Activated naive CD4-positive, alpha-beta T cell treated with anti-CD3 and anti-CD28 coated beads, Interleukin-2, amount 50 U/mL, for 24 hours (primary cell): ENCODE data around the gene BAIAP2.

Experiments
- H3K27ac Mint-ChIP-seq: one replicate; pipeline ENCODE4 v1.8.0; 2021; ENCODE audit warnings: mild to moderate bottlenecking, mixed read lengths
- H3K27me3 Mint-ChIP-seq: one replicate; pipeline ENCODE4 v1.8.0; 2021; ENCODE audit warnings: mixed read lengths
- H3K36me3 Mint-ChIP-seq: one replicate; pipeline ENCODE4 v1.8.0; 2021; ENCODE audit warnings: mixed read lengths
- H3K4me1 Mint-ChIP-seq: one replicate; pipeline ENCODE4 v1.8.0; 2021; ENCODE audit warnings: mixed read lengths
- H3K4me3 Mint-ChIP-seq: one replicate; pipeline ENCODE4 v1.8.0; 2021; ENCODE audit warnings: mild to moderate bottlenecking, mixed read lengths
- H3K9me3 Mint-ChIP-seq: one replicate; pipeline ENCODE4 v1.8.0; 2021; ENCODE audit warnings: mixed read lengths

The BAIAP2 gene

GRCh38 chr17:81128774-81129173, 93.8 kb downstream of the BAIAP2 start:
- Mint-ChIP-seq H3K36me3 (no peaks in the 10 kb centered on the region), H3K27me3 (no peaks in the 10 kb centered on the region), H3K9me3 (no peaks in the 10 kb centered on the region), H3K4me1 (no peaks in the 10 kb centered on the region), H3K4me3 (no peak overlapping the region), H3K27ac (no peak overlapping the region)

GRCh38 chr17:81129289-81129688, 94.3 kb downstream of the BAIAP2 start:
- no peak overlapping the region for H3K4me3 Mint-ChIP-seq
- no peaks in the 10 kb centered on the region for H3K4me1 Mint-ChIP-seq
- no peaks in the 10 kb centered on the region for H3K9me3 Mint-ChIP-seq
- no peak overlapping the region for H3K27ac Mint-ChIP-seq
- no peaks in the 10 kb centered on the region for H3K36me3 Mint-ChIP-seq
- H3K27me3 Mint-ChIP-seq: no peaks in the 10 kb centered on the region

- H3K27ac Mint-ChIP-seq: no peak overlapping the region
- H3K36me3 Mint-ChIP-seq: no peaks in the 10 kb centered on the region
- H3K4me3 Mint-ChIP-seq: no peak overlapping the region
- no peaks in the 10 kb centered on the region for H3K9me3 Mint-ChIP-seq
- H3K27me3 Mint-ChIP-seq: no peaks in the 10 kb centered on the region
- H3K4me1 Mint-ChIP-seq: no peaks in the 10 kb centered on the region
Measured at GRCh38 chr17:81129711-81130367, 94.9 kb downstream of the BAIAP2 start.

DNA sequence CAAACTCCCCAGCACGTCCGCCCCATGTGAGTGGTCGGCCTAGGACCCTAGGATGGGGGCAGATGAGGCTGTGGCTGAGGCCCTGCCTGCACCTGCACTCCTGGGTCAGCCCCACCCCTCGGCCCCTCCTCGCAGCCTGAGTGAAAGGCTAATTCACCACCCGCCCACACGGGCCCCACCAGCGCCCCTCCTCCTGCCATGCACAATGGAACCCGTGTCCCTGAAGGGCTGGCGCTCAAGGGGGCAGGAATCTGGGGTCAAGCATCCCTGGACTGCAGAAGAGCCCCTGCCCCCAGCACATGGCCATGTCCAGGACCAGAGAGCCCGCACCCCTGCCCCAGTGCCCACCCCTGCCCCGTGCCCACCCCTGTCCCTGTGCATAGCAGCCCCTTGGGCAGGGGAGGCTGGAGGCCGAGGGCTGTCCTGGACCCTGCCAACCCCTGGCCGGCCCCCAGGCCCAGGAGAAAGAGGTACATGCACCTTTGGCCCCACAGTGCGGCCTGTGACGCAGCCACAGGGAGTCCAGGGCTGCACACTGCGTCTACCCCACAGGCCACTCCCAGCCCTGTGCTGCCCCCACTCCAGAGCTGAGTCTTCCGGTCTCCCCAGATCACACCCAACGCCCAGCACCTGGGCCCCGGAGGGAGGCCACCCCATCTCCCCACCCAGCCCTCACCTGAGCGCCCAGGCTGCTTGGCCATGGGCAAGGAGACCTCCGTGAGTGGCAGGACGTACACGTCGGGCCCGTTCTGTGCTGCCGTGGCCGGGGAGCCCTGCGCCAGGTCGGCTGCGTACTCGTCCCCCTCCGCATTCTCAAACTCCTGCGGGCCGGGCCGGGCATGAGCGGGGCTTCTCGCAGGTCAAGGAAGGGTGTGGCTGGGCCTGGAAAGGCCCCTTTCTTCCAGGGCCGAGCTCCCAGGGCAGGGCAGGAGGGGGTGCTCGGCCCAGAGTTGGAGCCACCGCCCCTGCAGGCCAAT, 95.7 kb downstream of the BAIAP2 start:
- no peak overlapping the region for H3K27ac Mint-ChIP-seq
- no peaks in the 10 kb centered on the region for H3K36me3 Mint-ChIP-seq
- no peaks in the 10 kb centered on the region for H3K4me1 Mint-ChIP-seq
- no peaks in the 10 kb centered on the region for H3K27me3 Mint-ChIP-seq
- no peak overlapping the region for H3K4me3 Mint-ChIP-seq
- no peaks in the 10 kb centered on the region for H3K9me3 Mint-ChIP-seq

GRCh38 chr17:81131486-81132196, 96.7 kb downstream of the BAIAP2 start:
- no peaks in the 10 kb centered on the region for H3K36me3 Mint-ChIP-seq
- no peaks in the 10 kb centered on the region for H3K9me3 Mint-ChIP-seq
- H3K4me1 Mint-ChIP-seq: no peaks in the 10 kb centered on the region
- no peak overlapping the region for H3K4me3 Mint-ChIP-seq
- no peak overlapping the region for H3K27ac Mint-ChIP-seq
- H3K27me3 Mint-ChIP-seq: no peaks in the 10 kb centered on the region

DNA sequence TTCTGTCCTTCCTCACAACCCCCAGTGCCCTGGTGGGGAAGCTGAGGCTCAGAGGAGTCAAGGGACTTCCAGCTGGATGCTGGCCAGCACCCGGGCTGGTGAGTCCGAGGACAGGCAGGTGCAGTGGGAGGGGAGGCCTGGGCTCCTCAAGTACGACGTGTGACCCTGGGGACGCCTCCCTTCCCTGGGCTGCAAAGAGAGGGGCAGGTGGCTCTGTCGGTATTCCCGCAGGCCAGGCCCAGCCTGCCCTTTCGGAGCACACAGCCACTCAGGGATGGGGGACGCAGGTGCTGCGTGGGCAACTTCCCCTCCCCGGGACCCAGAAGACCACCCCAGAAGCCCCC, 97.2 kb downstream of the BAIAP2 start:
- no peaks in the 10 kb centered on the region for H3K9me3 Mint-ChIP-seq
- no peaks in the 10 kb centered on the region for H3K4me1 Mint-ChIP-seq
- no peak overlapping the region for H3K27ac Mint-ChIP-seq
- no peak overlapping the region for H3K4me3 Mint-ChIP-seq
- H3K27me3 Mint-ChIP-seq: no peaks in the 10 kb centered on the region
- H3K36me3 Mint-ChIP-seq: no peaks in the 10 kb centered on the region

DNA sequence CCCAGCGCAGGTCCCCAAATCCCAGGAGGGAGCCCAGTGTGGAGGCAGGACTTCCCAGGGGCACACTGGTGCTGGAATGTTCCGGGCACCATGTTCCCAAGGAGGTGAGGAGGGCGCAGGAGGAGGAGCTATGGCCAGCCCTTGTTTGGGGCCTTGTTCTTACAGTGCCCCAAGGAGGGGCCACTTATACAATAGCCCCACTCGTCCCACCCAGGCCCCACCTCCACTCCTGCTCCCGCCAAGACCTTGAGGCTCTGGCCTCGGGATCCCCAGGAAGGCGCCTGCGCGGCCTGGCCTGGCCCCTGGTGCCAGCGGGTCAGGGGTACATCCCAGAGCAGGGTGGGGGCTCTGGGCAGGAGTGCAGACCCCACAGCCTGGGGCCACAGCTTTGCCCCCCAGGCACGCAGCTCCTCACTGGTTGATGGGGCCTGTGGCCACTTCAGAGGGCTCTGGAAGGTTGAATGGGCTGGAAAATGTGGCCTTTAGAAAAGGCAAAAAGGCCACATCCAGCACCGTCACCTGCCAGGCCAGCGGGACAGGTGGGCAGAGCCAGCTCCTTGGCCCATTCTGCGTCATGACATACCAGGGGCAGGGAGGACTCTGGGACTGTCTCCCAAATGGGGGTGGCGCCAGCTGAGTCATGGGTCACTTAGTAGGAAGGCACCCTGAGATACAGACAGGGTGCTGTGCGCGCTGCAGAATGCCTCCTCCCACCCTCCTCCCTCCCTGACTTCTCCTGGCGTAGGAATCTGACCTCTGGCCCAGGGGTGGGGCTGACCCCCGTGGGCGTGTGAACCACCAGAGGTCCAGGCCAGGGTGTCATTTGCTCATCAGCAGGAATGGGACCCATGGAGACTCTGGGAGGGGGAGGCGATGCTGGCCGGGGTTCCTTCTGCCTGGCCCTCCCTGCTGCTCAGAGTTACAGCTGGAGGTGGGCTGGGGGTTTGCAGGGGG, 98.1 kb downstream of the BAIAP2 start:
- Mint-ChIP-seq H3K27ac (no peak overlapping the region), H3K27me3 (no peaks in the 10 kb centered on the region), H3K9me3 (no peaks in the 10 kb centered on the region), H3K4me3 (no peak overlapping the region), H3K4me1 (no peaks in the 10 kb centered on the region), H3K36me3 (no peaks in the 10 kb centered on the region)

DNA sequence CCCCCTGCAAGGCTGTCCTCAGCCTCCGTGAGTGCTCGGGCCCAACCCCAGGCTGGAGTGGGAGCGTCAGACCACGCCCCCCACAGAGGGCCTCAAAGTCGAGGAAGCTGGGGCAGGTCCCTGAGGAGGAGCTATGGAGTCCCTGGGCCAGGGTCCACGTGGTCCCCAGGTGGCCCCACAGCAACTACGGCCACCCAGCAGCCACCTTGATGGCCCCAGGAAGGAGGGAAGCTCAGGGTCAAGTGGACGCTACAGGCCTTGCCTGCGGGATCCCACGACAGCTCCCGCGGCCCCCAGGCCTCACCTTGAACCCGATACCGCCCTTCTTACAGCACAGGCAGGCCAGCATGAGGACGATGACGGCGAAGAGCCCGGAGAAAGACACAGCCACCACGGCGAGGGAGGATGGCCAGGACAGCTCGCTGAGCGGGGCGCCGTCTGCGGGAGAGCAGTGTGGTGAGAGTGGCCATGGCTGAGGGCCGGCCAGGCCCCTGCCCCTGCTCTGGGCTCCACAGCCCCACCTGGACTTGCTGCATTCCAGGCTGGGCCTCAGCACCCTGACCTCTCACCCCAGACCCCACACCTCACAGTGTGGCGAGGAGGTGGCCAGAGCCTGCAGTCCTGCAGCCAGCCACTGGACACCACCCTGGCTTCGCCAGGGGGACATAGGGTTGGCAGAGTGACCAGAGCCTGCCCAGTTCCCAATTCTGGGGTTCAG, 99.3 kb downstream of the BAIAP2 start:
- no peaks in the 10 kb centered on the region for H3K9me3 Mint-ChIP-seq
- no peak overlapping the region for H3K4me3 Mint-ChIP-seq
- no peak overlapping the region for H3K27ac Mint-ChIP-seq
- no peaks in the 10 kb centered on the region for H3K4me1 Mint-ChIP-seq
- no peaks in the 10 kb centered on the region for H3K27me3 Mint-ChIP-seq
- no peaks in the 10 kb centered on the region for H3K36me3 Mint-ChIP-seq

DNA sequence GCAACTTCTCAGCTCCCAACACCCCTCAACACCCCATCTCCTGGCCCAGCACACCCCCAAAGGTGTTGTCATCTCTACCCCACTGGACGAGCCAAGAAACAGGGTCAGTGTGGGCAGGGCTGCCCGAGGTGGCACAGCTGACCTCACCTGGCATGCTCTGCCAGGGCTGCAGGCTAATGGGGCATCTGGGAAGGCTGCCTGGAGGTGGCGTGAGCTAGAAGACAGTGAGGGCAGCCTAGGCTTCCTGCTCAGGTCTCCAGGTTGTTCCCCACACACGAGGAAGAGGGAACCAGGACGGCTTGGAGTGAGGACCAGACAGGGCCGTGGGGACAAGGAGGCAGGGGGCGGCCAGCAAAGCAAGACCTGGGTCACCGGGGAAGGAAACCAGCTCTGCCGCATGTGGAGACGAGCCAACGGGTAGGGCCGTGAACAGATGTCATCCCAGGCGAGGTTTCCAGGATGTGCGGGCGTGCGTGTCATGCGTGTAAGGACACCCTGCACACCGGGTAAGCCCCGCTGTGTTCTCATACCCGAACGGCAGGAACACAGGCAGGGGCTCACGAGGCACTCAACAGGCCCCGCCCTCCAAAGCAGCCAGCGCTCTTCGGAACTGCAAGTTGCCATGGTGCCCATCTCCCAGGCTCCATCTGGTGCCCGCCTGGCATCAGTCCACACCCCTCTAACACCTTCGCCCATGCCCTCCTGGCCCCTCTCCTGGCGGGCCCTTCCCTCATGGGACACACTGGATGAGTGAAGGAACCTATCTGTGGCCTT, 100.7 kb downstream of the BAIAP2 start:
- Mint-ChIP-seq H3K4me1 (no peaks in the 10 kb centered on the region), H3K9me3 (no peaks in the 10 kb centered on the region), H3K4me3 (no peak overlapping the region), H3K27ac (no peak overlapping the region), H3K36me3 (no peaks in the 10 kb centered on the region), H3K27me3 (no peaks in the 10 kb centered on the region)

- Mint-ChIP-seq H3K4me1 (no peaks in the 10 kb centered on the region), H3K27ac (no peak overlapping the region), H3K4me3 (no peak overlapping the region), H3K27me3 (no peaks in the 10 kb centered on the region), H3K9me3 (no peaks in the 10 kb centered on the region), H3K36me3 (no peaks in the 10 kb centered on the region)
Measured at GRCh38 chr17:81136366-81136765, 101.4 kb downstream of the BAIAP2 start.

DNA sequence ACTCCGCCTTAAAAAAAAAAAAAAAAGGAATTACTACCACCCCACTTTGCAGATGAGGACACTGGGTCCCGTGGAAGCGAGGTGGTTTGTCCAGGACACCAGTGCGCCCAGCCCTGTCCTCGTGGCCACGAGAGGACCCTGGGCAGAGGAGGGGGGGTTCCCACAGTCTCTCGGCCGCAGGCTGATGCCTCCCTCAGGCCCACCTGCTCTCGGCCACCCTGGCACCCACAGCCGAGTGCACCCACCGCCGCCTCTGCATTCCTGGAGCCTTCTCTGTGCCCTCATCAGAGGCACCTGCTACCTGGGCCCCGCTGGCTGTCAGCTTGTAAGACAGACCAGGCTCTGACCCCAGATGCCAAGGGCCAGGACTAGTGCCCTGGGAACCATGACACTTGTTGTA, 102.3 kb downstream of the BAIAP2 start:
- Mint-ChIP-seq H3K27ac (no peak overlapping the region), H3K4me1 (no peaks in the 10 kb centered on the region), H3K36me3 (no peaks in the 10 kb centered on the region), H3K4me3 (no peak overlapping the region), H3K9me3 (no peaks in the 10 kb centered on the region), H3K27me3 (no peaks in the 10 kb centered on the region)

DNA sequence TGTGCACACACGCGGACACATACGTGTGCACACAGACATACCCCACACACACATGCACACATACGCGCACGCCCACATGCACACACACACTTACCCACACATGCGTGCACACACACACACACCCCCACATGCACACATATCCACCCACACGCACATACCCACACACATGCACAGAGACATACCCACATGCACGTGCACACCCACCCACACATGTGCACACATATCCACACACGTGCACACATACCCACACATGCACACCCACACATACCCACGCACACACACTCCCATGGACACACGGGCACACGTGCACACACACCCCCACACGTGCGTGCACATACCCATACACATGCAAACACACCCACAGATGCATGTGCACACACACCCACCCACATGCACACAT, 103.1 kb downstream of the BAIAP2 start:
- no peaks in the 10 kb centered on the region for H3K4me1 Mint-ChIP-seq
- no peaks in the 10 kb centered on the region for H3K9me3 Mint-ChIP-seq
- H3K27ac Mint-ChIP-seq: peak overlapping the region; percentile 38
- no peaks in the 10 kb centered on the region for H3K36me3 Mint-ChIP-seq
- H3K4me3 Mint-ChIP-seq: no peak overlapping the region
- H3K27me3 Mint-ChIP-seq: no peaks in the 10 kb centered on the region

- Mint-ChIP-seq H3K36me3 (no peaks in the 10 kb centered on the region), H3K4me1 (no peaks in the 10 kb centered on the region), H3K27me3 (no peaks in the 10 kb centered on the region), H3K4me3 (no peak overlapping the region), H3K9me3 (no peaks in the 10 kb centered on the region), H3K27ac (no peak overlapping the region)
Measured at GRCh38 chr17:81138500-81138899, 103.5 kb downstream of the BAIAP2 start.

GRCh38 chr17:81139428-81139827, 104.5 kb downstream of the BAIAP2 start:
- no peak overlapping the region for H3K27ac Mint-ChIP-seq
- H3K27me3 Mint-ChIP-seq: no peaks in the 10 kb centered on the region
- no peaks in the 10 kb centered on the region for H3K4me1 Mint-ChIP-seq
- H3K9me3 Mint-ChIP-seq: no peaks in the 10 kb centered on the region
- H3K4me3 Mint-ChIP-seq: no peak overlapping the region
- no peaks in the 10 kb centered on the region for H3K36me3 Mint-ChIP-seq
